PC-3 (cell line): ENCODE measurements around the gene THNSL1. TPM values are rescaled to one million over a fixed set of nuclear protein-coding genes. Genes with fewer than 3 reads are reported as not detected.

Experiments used
- ATAC-seq: fragments of 200-7000 bp; cut with Tn5 transposase; 2 replicates; pipeline ENCODE4 v1.9.1; 2020; ENCODE audit warnings: mild to moderate bottlenecking, moderate library complexity
- BruUV-seq: library from RNA; stranded (reverse); fragments of 400-500 nt; replicated peaks from 2 replicates; lab custom pipeline; 2021; lab: Mats Ljungman, UMichigan
- CTCF ChIA-PET: fragments of 300-600 bp; sonication (Branson Sonifier 250); formaldehyde crosslinking; loops from one replicate; lab custom pipeline; 2022; ENCODE audit warnings: antibody characterized with exemption; lab: Charles Lee
- POLR2A ChIA-PET: fragments of 300-600 bp; sonication (Branson Sonifier 250); formaldehyde crosslinking; loops from one replicate; lab custom pipeline; 2022; ENCODE audit warnings: antibody characterized with exemption; ENCODE audit not compliant: unreplicated experiment; lab: Charles Lee
- DNase-seq: peaks from one replicate; pipeline ENCODE4 v3.0.0-alpha.2; 2015
- H2AFZ ChIP-seq: fragments of 300-600 bp; sonication (generic); 2 replicates; pipeline ENCODE4 v1.6.0; 2016; ENCODE audit warnings: antibody characterized with exemption, low read length
- H3F3A ChIP-seq: fragments of 300-600 bp; sonication (generic); one replicate; pipeline ENCODE4 v1.6.0; 2017; ENCODE audit warnings: antibody characterized with exemption, low read length, control low read depth, mild to moderate bottlenecking; ENCODE audit not compliant: unreplicated experiment
- H3K27ac ChIP-seq: fragments of 300-600 bp; sonication (generic); 2 replicates; pipeline ENCODE4 v1.5.1; 2016; ENCODE audit warnings: mild to moderate bottlenecking, low read length
- H3K27me3 ChIP-seq: fragments of 300-600 bp; sonication (generic); 2 replicates; pipeline ENCODE4 v1.6.1; 2016; ENCODE audit warnings: low read length, mixed read lengths
- H3K36me3 ChIP-seq: fragments of 300-600 bp; sonication (generic); 2 replicates; pipeline ENCODE4 v1.6.1; 2016; ENCODE audit warnings: low read depth, mixed run types, low read length, mixed read lengths
- H3K4me1 ChIP-seq: fragments of 300-600 bp; sonication (generic); 2 replicates; pipeline ENCODE4 v1.5.1; 2016; ENCODE audit warnings: low read length; ENCODE audit not compliant: insufficient read depth
- H3K4me2 ChIP-seq: fragments of 300-600 bp; sonication (generic); 2 replicates; pipeline ENCODE4 v1.6.0; 2016; ENCODE audit warnings: low read length
- H3K4me3 ChIP-seq: fragments of 300-600 bp; sonication (generic); 2 replicates; pipeline ENCODE4 v1.5.1; 2016; ENCODE audit warnings: mild to moderate bottlenecking, low read length, mixed read lengths
- H3K79me2 ChIP-seq: fragments of 300-600 bp; sonication (generic); 2 replicates; pipeline ENCODE4 v1.6.1; 2017; ENCODE audit warnings: low read length, mixed read lengths
- H3K9ac ChIP-seq: fragments of 300-600 bp; sonication (generic); 2 replicates; pipeline ENCODE4 v1.6.0; 2016; ENCODE audit warnings: mild to moderate bottlenecking, low read length
- H3K9me2 ChIP-seq: fragments of 300-600 bp; sonication (generic); replicated peaks from 2 replicates; pipeline ENCODE4 v1.6.1; 2016; ENCODE audit warnings: mixed run types, low read length, mixed read lengths
- H3K9me3 ChIP-seq: fragments of 300-600 bp; sonication (generic); 2 replicates; pipeline ENCODE4 v1.6.1; 2016; ENCODE audit warnings: low read length, mixed read lengths
- H4K20me1 ChIP-seq: fragments of 300-600 bp; sonication (generic); 2 replicates; pipeline ENCODE4 v1.6.1; 2016; ENCODE audit warnings: low read length, mixed read lengths
- CTCF ChIP-seq: fragments of 300-600 bp; sonication (generic); conservative IDR thresholded peaks from 2 replicates; pipeline ENCODE4 v1.5.1; 2017; ENCODE audit warnings: antibody characterized with exemption, low read depth, mild to moderate bottlenecking, low read length
- EZH2 ChIP-seq: fragments of 300-600 bp; sonication (generic); IDR thresholded peaks from one replicate; pipeline ENCODE4 v1.6.1; 2017; ENCODE audit warnings: antibody characterized with exemption, mild to moderate bottlenecking, low read length; ENCODE audit not compliant: unreplicated experiment
- EZH2phosphoT487 ChIP-seq: fragments of 300-600 bp; sonication (generic); IDR thresholded peaks from 2 replicates; pipeline ENCODE4 v1.6.1; 2018; ENCODE audit warnings: mild to moderate bottlenecking, antibody characterized with exemption, low read length, borderline replicate concordance
- intact Hi-C: fragments of 100-400 bp; cut with micrococcal nuclease; formaldehyde crosslinking; loops from 2 replicates; pipeline ENCODE4 v1.9.0; 2023
- total RNA-seq: library from RNA; depleted of rRNA; stranded (reverse); fragments of >200 nt; gene quantifications from 2 replicates; pipeline ENCODE4 v1.2.3, GENCODE V29; 2014

The THNSL1 gene
- total RNA-seq, 1 experiment from 2014 or later = 2.7 TPM

- CTCF ChIA-PET = no interaction called here
- intact Hi-C loops = no loop called here
Observed at GRCh38 chr10:24992512-24993133, 23.8 kb upstream of the THNSL1 start.

GRCh38 chr10:24993237-24993958, 23.0 kb upstream of the THNSL1 start:
- no peaks in the 10 kb centered on the region for H4K20me1 ChIP-seq
- no peaks in the 10 kb centered on the region for H3F3A ChIP-seq
- no peak for DNase-seq
- ChIA-PET POLR2A (no interaction called here), CTCF (no interaction called here)
- H3K36me3 ChIP-seq = no peaks in the 10 kb centered on the region
- H3K4me3 ChIP-seq = no peak overlapping the region
- intact Hi-C loops = no loop called here
- no TSS peak for BruUV-seq
- TF ChIP-seq EZH2 = no peak
- no peak for TF ChIP-seq CTCF
- TF ChIP-seq EZH2phosphoT487 = no peak
- no peak overlapping the region for H3K9ac ChIP-seq
- H3K27me3 ChIP-seq = no peaks in the 10 kb centered on the region
- no peaks in the 10 kb centered on the region for H3K9me3 ChIP-seq
- H2AFZ ChIP-seq = no peak overlapping the region
- no peak overlapping the region for H3K27ac ChIP-seq
- no peak for ATAC-seq
- 0 out of 2 replicates have a peak, but pooled peaks cover 8% of the 10 kb centered on the region for H3K4me1 ChIP-seq
- H3K79me2 ChIP-seq = no peaks in the 10 kb centered on the region
- no peaks in the 10 kb centered on the region for H3K9me2 ChIP-seq
- H3K4me2 ChIP-seq = no peak overlapping the region

More at GRCh38 chr10:24992512-24993133, 23.8 kb upstream of the THNSL1 start:
- Histone ChIP-seq H3K4me1 (0 out of 2 replicates have a peak, but pooled peaks cover 8% of the 10 kb centered on the region), H3K4me2 (no peak overlapping the region), H3K9me2 (no peaks in the 10 kb centered on the region), H4K20me1 (no peaks in the 10 kb centered on the region), H3K9me3 (no peaks in the 10 kb centered on the region), H3F3A (no peaks in the 10 kb centered on the region), H3K36me3 (no peaks in the 10 kb centered on the region), H3K27me3 (no peaks in the 10 kb centered on the region), H3K9ac (no peak overlapping the region), H2AFZ (no peak overlapping the region), H3K4me3 (no peak overlapping the region), H3K27ac (no peak overlapping the region), H3K79me2 (no peaks in the 10 kb centered on the region)
- POLR2A ChIA-PET = interaction anchor here (0.6 kb wide), 1 partner anchor 243 kb away, joined by 4 read pairs; no protein-coding TSS in a partner anchor
- TF ChIP-seq EZH2 (no peak), EZH2phosphoT487 (no peak), CTCF (no peak)
- ATAC-seq (no peak), DNase-seq (no peak)
- BruUV-seq = no TSS peak

- POLR2A ChIA-PET = no interaction called here
- CTCF ChIA-PET = no interaction called here
- ATAC-seq = no peak
Observed at GRCh38 chr10:24995072-24995471, 21.3 kb upstream of the THNSL1 start.

More at GRCh38 chr10:24995072-24995471, 21.3 kb upstream of the THNSL1 start:
- Histone ChIP-seq H4K20me1 (no peaks in the 10 kb centered on the region), H3K9me3 (no peaks in the 10 kb centered on the region), H3K36me3 (no peaks in the 10 kb centered on the region), H3F3A (no peaks in the 10 kb centered on the region), H3K9ac (no peak overlapping the region), H3K27me3 (no peaks in the 10 kb centered on the region), H3K4me3 (no peak overlapping the region), H3K4me2 (no peak overlapping the region), H2AFZ (no peak overlapping the region), H3K27ac (no peak overlapping the region), H3K4me1 (0 out of 2 replicates have a peak, but pooled peaks cover 2% of the 10 kb centered on the region), H3K79me2 (no peaks in the 10 kb centered on the region), H3K9me2 (no peaks in the 10 kb centered on the region)
- no peak for TF ChIP-seq CTCF
- TF ChIP-seq EZH2 = no peak
- TF ChIP-seq EZH2phosphoT487 = no peak
- BruUV-seq = no TSS peak
- intact Hi-C loops = no loop called here
- no peak for DNase-seq
